Kidney glomerular epithelial cell (primary cell): ENCODE results near the gene FASLG.

Source experiments
- DNase-seq: peaks from one replicate; lab custom pipeline; 2025; lab: John Stamatoyannopoulos, UW

The FASLG gene

GRCh38 chr1:172647110-172647564 is 11.8 kb upstream of the FASLG start:
- DNase-seq, result no peak

- DNase-seq, result no peak
These were observed 10.9 kb upstream of the FASLG start for GRCh38 chr1:172647987-172648386.

GRCh38 chr1:172650474-172651193 is 8.3 kb upstream of the FASLG start:
- DNase-seq, result no peak

GRCh38 chr1:172653015-172653709 is 5.7 kb upstream of the FASLG start:
- DNase-seq, result no peak

- DNase-seq, result peak; percentile 52
These were observed 4.4 kb upstream of the FASLG start for GRCh38 chr1:172654535-172654934.

- DNase-seq, result no peak
These were observed 2.3 kb upstream of the FASLG start for GRCh38 chr1:172656576-172656975.

- no peak for DNase-seq
These were observed 1.3 kb upstream of the FASLG start for GRCh38 chr1:172657586-172657985.

- DNase-seq, result no peak
These were observed 2.2 kb downstream of the FASLG start for GRCh38 chr1:172661107-172661506.

GRCh38 chr1:172662464-172663109 is 3.7 kb downstream of the FASLG start:
- peak; percentile 94 for DNase-seq

- no peak for DNase-seq
These were observed 4.8 kb downstream of the FASLG start for GRCh38 chr1:172663732-172664131.

- DNase-seq, result no peak
These were observed 9.2 kb downstream of the FASLG start for GRCh38 chr1:172668097-172668496.

GRCh38 chr1:172669011-172669410 is 10.1 kb downstream of the FASLG start:
- DNase-seq, result no peak

GRCh38 chr1:172670316-172670715 is 11.4 kb downstream of the FASLG start:
- DNase-seq, result no peak

GRCh38 chr1:172670791-172671190 is 11.9 kb downstream of the FASLG start:
- DNase-seq, result no peak

GRCh38 chr1:172671591-172671990 is 12.7 kb downstream of the FASLG start:
- no peak for DNase-seq

- no peak for DNase-seq
These were observed 13.8 kb downstream of the FASLG start for GRCh38 chr1:172672720-172673119.

GRCh38 chr1:172673761-172674160 is 14.9 kb downstream of the FASLG start:
- no peak for DNase-seq

- DNase-seq, result no peak
These were observed 16.1 kb downstream of the FASLG start for GRCh38 chr1:172674831-172675613.

GRCh38 chr1:172679000-172679772 is 20.3 kb downstream of the FASLG start:
- DNase-seq, result no peak

GRCh38 chr1:172680244-172680643 is 21.3 kb downstream of the FASLG start:
- no peak for DNase-seq

- DNase-seq, result no peak
These were observed 21.9 kb downstream of the FASLG start for GRCh38 chr1:172680733-172681275.
